Measurements from ENCODE around the gene NOC2L. TPM values are rescaled to one million over a fixed set of nuclear protein-coding genes. Genes with fewer than 3 reads are reported as not detected.

NOC2L gene
- total RNA-seq, 4 donors from 2014 or later, result 17.8 to 45.4 (median 23.5) TPM

DNA sequence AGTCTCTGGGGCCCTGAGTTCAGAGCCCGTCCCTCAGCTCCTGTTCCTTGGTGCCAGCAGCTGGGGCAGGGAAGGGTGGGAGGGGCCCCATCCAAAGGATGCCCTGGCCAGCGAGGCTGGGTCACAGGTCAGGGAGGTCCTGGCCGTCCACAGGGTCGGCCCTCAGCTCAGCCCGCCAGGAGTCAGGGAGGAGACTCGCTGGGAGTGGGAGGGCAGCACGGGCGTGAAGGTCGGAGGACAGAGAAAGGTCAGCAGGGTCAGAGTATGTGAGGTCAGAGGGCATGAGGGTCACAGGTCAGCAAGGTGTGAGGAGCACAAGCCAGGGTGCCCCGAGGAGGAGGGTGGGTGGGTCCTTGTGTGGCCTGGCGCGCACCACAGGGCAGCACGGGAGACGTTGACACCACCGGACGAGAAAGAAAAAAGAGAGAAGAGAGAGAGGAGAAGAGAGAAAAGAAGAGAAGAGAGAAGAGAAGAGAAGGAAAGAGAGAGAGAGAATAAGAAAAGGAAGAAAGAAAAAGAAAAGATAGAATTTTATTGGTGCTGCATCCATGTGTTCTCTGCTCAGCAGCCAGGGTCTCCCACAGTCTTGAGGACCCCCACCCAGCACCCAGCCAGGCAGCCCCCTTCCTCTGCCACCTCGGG is 15.8 kb upstream of the NOC2L start:
- TF ChIP-seq, protein P1, sequence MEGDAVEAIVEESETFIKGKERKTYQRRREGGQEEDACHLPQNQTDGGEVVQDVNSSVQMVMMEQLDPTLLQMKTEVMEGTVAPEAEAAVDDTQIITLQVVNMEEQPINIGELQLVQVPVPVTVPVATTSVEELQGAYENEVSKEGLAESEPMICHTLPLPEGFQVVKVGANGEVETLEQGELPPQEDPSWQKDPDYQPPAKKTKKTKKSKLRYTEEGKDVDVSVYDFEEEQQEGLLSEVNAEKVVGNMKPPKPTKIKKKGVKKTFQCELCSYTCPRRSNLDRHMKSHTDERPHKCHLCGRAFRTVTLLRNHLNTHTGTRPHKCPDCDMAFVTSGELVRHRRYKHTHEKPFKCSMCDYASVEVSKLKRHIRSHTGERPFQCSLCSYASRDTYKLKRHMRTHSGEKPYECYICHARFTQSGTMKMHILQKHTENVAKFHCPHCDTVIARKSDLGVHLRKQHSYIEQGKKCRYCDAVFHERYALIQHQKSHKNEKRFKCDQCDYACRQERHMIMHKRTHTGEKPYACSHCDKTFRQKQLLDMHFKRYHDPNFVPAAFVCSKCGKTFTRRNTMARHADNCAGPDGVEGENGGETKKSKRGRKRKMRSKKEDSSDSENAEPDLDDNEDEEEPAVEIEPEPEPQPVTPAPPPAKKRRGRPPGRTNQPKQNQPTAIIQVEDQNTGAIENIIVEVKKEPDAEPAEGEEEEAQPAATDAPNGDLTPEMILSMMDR (IDR thresholded peaks at IDR 0.05; ENCODE audit: low read depth), result no peak

DNA sequence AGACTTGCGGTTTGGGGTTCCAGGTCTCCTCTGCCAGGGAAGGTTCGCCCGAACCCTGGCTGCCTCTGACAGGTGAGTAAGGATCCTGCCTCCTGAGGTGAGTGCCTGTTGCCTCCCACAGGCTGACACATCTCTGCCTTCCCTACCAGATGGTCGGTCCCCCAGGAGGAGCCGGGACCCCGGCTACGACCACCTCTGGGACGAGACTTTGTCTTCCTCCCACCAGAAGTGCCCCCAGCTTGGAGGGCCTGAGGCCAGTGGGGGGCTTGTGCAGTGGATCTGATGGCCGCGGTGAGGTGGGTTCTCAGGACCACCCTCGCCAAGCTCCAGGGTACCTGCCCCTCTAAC is 15.2 kb upstream of the NOC2L start:
- TF ChIP-seq, protein P1 (IDR thresholded peaks at IDR 0.05; ENCODE audit: low read depth), result no peak

DNA sequence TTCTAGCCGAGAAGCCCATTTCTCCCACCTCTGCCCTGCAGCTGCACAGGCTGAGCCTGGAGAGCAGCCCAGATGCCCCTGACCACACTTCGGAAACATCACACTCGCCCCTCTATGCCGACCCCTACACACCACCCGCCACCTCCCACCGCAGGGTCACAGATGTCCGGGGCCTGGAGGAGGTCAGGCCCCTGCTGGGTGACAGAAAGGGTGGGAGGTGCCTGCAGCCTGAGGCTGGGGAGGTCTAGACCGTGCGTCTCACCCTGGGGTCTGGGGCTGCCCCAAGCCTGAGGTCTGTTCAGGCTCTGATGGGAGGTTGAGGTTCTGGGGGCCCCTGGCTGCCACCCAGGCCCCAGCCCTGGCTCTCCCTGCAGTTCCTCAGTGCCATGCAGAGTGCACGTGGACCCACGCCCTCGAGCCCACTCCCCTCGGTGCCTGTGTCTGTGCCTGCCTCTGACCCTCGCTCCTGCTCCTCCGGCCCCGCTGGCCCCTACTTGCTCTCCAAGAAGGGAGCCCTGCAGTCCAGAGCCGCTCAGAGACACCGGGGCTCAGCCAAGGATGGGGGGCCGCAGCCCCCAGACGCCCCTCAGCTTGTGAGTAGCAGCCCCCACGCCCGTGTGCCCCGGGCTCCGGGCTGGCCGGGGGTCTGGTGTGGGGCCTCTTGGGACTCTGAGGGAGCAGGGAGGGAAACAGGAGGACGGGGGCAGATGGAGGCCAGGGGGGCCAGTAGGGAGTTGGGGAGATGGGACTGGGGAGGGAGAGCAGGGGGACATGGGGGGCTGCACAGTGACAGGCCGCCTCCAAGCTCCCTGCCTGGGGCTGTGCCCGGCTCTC is 14.6 kb upstream of the NOC2L start:
- TF ChIP-seq, protein P1 (IDR thresholded peaks at IDR 0.05; ENCODE audit: low read depth), result no peak

DNA sequence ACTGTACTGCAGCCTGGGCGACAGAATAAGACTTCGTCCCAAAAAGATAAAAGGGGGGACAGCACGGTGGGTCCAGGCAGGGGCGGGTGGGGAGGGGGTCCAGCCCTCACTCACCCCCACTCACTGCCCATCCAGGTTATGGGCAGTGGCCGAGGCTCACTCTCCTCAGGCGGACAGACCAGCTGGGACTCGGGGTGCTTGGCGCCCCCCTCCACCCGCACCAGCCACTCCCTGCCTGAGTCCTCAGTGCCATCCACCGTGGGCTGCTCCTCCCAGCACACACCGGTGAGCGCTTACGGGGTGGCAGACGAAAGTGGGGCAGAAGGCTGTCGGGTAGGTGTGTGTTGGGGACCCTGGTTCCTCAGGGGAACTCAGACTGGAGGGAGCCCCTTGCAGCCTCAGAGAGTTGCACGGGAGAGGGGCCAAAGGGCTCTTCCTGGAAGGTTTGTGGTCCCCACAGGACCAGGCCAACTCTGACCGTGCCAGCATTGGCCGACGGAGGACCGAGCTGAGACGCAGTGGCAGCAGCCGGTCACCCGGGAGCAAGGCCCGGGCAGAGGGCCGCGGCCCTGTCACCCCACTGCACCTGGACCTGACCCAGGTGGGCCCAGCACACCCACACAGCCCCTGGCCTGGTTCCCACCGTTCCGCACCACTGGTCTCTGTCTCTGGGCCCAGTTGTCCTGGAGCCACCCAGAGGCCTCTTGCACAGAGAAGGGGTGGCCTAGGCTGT is 13.8 kb upstream of the NOC2L start:
- TF ChIP-seq, protein P1 (IDR thresholded peaks at IDR 0.05; ENCODE audit: low read depth), result no peak

DNA sequence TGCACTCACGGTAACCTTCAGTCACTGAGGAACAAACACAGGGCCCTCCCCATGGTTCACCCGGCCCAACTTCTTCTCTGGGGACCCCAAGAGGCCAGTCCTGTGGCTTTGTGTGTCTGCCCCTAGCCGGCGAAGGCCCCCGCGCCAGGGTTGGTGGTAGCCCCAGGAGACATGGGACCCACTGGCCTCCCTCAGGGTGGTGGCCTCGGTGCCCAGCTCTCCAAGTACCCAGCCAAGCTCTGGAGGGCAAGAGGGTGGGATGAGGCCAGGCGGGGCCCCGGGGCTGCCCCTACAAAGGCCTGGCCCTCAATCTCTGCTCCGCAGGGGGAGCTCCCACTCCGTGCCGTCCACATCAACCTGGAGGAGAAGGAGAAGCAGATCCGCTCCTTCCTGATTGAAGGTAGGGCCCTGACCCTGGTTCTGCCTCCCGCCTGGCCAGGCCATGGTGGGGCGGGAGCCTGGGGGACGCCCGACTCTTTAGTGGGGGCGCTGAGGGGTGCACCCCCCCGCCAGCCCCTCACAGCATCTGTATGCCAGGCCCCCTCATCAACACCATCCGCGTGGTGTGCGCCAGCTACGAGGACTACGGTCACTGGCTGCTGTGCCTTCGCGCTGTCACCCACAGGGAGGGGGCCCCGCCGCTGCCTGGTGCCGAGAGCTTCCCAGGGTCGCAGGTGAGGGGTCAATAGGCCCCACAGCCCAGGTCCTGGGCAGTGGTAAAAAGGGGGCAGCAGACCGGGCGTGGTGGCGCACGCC is 12.9 kb upstream of the NOC2L start:
- TF ChIP-seq, protein P1 (IDR thresholded peaks at IDR 0.05; ENCODE audit: low read depth), result no peak

DNA sequence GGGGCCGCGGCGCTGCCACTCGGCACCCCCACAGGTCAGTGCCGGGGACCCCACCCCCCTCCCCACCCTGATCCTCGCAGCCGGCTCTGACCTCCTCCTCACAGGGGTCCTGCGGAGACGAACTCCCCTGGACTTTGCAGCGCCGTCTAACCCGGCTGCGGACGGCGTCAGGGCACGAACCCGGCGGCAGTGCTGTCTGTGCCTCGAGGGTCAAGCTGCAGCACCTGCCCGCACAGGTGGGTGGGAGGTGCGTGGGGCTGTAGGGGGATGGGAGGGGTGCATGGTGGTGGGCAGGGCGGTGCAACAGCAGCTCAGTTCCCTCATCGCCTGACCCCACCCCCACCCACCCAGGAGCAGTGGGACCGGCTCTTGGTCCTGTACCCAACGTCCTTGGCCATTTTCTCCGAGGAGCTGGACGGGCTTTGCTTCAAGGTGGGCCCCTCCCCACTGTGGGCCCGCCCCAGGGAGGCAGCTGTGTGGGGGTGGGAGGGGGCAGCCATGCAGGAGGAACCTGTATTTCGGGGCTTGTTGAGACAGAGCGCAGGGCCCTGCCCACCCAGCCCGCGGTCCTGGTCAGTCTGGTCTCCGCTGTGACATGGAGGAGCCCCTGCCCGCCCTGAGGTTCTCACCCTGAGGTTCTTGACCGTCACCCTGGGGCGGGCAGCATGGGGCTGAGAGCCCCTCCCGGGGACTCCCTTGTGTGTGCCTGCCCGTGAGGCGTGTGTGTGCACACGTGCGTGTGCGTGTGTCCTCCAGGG is 12.1 kb upstream of the NOC2L start:
- TF ChIP-seq, protein P1 (IDR thresholded peaks at IDR 0.05; ENCODE audit: low read depth), result no peak
